ENCODE measurements around the gene SLC10A6.

- TF ChIP-seq LARP7 (IDR thresholded peaks at IDR 0.05) (no peak), CHD1 (IDR thresholded peaks at IDR 0.05; ENCODE audit: low read depth, low read length) (no peak)
Measured at GRCh38 chr4:86791126-86791525, 58.1 kb downstream of the SLC10A6 start.
